ENCODE data around the gene GABARAPL1. TPM values are rescaled to one million over a fixed set of nuclear protein-coding genes. Genes with fewer than 3 reads are reported as not detected.
A peak's percentile ranks its signal among the peaks of the same experiment; 100 is the strongest.

GABARAPL1 gene
- total and polyA plus RNA-seq, 2 donors (not counting 1 experiment from before 2014, with no cell fraction given), result 4.5 to 11.9 TPM

GRCh38 chr12:10227648-10228047 lies 15.0 kb downstream of the GABARAPL1 start:
- TF ChIP-seq EZH2 (IDR thresholded peaks at IDR 0.05; ENCODE audit: borderline replicate concordance, insufficient read depth, low read depth, low read length, poor library complexity, severe bottlenecking) (no peak), CTCF (IDR thresholded peaks at IDR 0.05) (no peak)
- H3K9me3 Mint-ChIP-seq (ENCODE audit: insufficient read depth), result no peaks in the 10 kb centered on the region
- H3K36me3 ChIP-seq (replicated peaks in 1 of 2; ENCODE audit: control extremely low read depth in 1 of 2, control insufficient read depth in 1 of 2, extremely low read depth in 1 of 2, insufficient read depth in 2 of 2, low read length in 1 of 2), result no peaks in the 10 kb centered on the region
- ChIA-PET POLR2A (no interaction called here), CTCF (interaction anchor here (0.8 to 1.7 kb wide), 7 partner anchors 8 to 1207 kb away, joined by 3 to 7 read pairs (median 3); no protein-coding TSS in a partner anchor)
- H3K9me3 ChIP-seq (ENCODE audit: control extremely low read depth in 1 of 3, control insufficient read depth in 2 of 3, insufficient read depth in 1 of 3, low read length in 2 of 3), result no peaks in the 10 kb centered on the region
- no peak overlapping the region for H3K9ac ChIP-seq (ENCODE audit: low read length)
- peaks cover 2 to 12% of the 10 kb centered on the region in 2 donors for H3K4me1 ChIP-seq (ENCODE audit: control insufficient read depth in 2 of 2, insufficient read depth in 2 of 2, low read length in 2 of 2)
- no peak overlapping the region for H3K4me3 ChIP-seq (ENCODE audit: control extremely low read depth in 1 of 5, extremely low read depth in 1 of 5, insufficient read depth in 1 of 5, low read depth in 2 of 5, low read length in 4 of 5)
- intact Hi-C loops (cut with micrococcal nuclease), result no loop called here
- H3K4me3 Mint-ChIP-seq, result peak overlapping the region; percentile 13
- peak overlapping the region; percentile 6 for H3K4me2 ChIP-seq (replicated peaks; ENCODE audit: low read depth, low read length, poor library complexity, severe bottlenecking)
- ATAC-seq (ENCODE audit: low read depth) (no peak), DNase-seq (no peak)
- H3K4me1 Mint-ChIP-seq, result peaks cover 8% of the 10 kb centered on the region
- peaks cover 0 to 5% (median 1%) of the 10 kb centered on the region in 4 experiments for H3K27me3 ChIP-seq (replicated peaks in 1 of 4; ENCODE audit: control extremely low read depth in 1 of 4, control insufficient read depth in 3 of 4, insufficient read depth in 4 of 4, low read length in 3 of 4)
- H3K27ac Mint-ChIP-seq, result no peak overlapping the region
- WGBS (ENCODE audit: insufficient coverage), result no CpG with 5 or more reads among the region's 1 CpG
- H2AFZ ChIP-seq (ENCODE audit: insufficient read depth, low read depth, low read length, poor library complexity, severe bottlenecking), result no peak overlapping the region
- peaks cover 3% of the 10 kb centered on the region for H3K27me3 Mint-ChIP-seq
- H3K79me2 ChIP-seq (ENCODE audit: control insufficient read depth, insufficient read depth, low read length), result no peaks in the 10 kb centered on the region
- H4K20me1 ChIP-seq (ENCODE audit: control insufficient read depth, insufficient read depth, low read length, poor library complexity, severe bottlenecking), result no peaks in the 10 kb centered on the region
- H3K27ac ChIP-seq (ENCODE audit: low read length in 2 of 2), result no peak overlapping the region

- Mint-ChIP-seq H3K27me3 (no peaks in the 10 kb centered on the region), H3K4me3 (no peak overlapping the region), H3K4me1 (no peaks in the 10 kb centered on the region), H3K9me3 (ENCODE audit: insufficient read depth) (peaks cover 3% of the 10 kb centered on the region), H3K27ac (no peak overlapping the region)
- no peak overlapping the region for H3K4me2 ChIP-seq (replicated peaks; ENCODE audit: low read depth, low read length, poor library complexity, severe bottlenecking)
- peaks cover 0 to 7% (median 0%) of the 10 kb centered on the region in 4 experiments for H3K27me3 ChIP-seq (replicated peaks in 1 of 4; ENCODE audit: control extremely low read depth in 1 of 4, control insufficient read depth in 3 of 4, insufficient read depth in 4 of 4, low read length in 3 of 4)
- intact Hi-C loops (cut with micrococcal nuclease), result loop anchor here (10.0 kb wide), 2 partner anchors 440 to 960 kb away; partner anchors contain the start of gene STYK1
- POLR2A ChIA-PET, result no interaction called here
- H3K79me2 ChIP-seq (ENCODE audit: control insufficient read depth, insufficient read depth, low read length), result no peaks in the 10 kb centered on the region
- ATAC-seq (ENCODE audit: low read depth) (no peak), DNase-seq (no peak)
- H3K9ac ChIP-seq (ENCODE audit: low read length), result no peak overlapping the region
- H2AFZ ChIP-seq (ENCODE audit: insufficient read depth, low read depth, low read length, poor library complexity, severe bottlenecking), result no peak overlapping the region
- H3K27ac ChIP-seq (ENCODE audit: low read length in 2 of 2), result no peak overlapping the region
- CTCF ChIA-PET, result interaction anchor here (1.5 to 4.1 kb wide), 4 partner anchors 330 to 965 kb away, joined by 4 to 99 read pairs (median 5); no protein-coding TSS in a partner anchor
- H3K36me3 ChIP-seq (replicated peaks in 1 of 2; ENCODE audit: control extremely low read depth in 1 of 2, control insufficient read depth in 1 of 2, extremely low read depth in 1 of 2, insufficient read depth in 2 of 2, low read length in 1 of 2), result no peaks in the 10 kb centered on the region
- no peaks in the 10 kb centered on the region for H3K4me1 ChIP-seq (ENCODE audit: control insufficient read depth in 2 of 2, insufficient read depth in 2 of 2, low read length in 2 of 2)
- H3K9me3 ChIP-seq (ENCODE audit: control extremely low read depth in 1 of 3, control insufficient read depth in 2 of 3, insufficient read depth in 1 of 3, low read length in 2 of 3), result peaks cover 0 to 14% (median 13%) of the 10 kb centered on the region in 3 donors
- TF ChIP-seq CTCF (IDR thresholded peaks at IDR 0.05) (no peak), EZH2 (IDR thresholded peaks at IDR 0.05; ENCODE audit: borderline replicate concordance, insufficient read depth, low read depth, low read length, poor library complexity, severe bottlenecking) (no peak)
- H4K20me1 ChIP-seq (ENCODE audit: control insufficient read depth, insufficient read depth, low read length, poor library complexity, severe bottlenecking), result no peaks in the 10 kb centered on the region
- H3K4me3 ChIP-seq (ENCODE audit: control extremely low read depth in 1 of 5, extremely low read depth in 1 of 5, insufficient read depth in 1 of 5, low read depth in 2 of 5, low read length in 4 of 5), result no peak overlapping the region
Measured at GRCh38 chr12:10234562-10234961, 21.9 kb downstream of the GABARAPL1 start.
